Vagina (tissue), 2 donors: ENCODE results near the gene HRK.

Source experiments
- POLR2A ChIP-seq, 2 donors: fragments of 450-650 bp; IDR thresholded peaks; one replicate each; pipeline ENCODE4 v1.6.1; 2017; ENCODE audit warnings: antibody characterized with exemption in 2 of 2, mild to moderate bottlenecking in 2 of 2, moderate library complexity in 2 of 2
- TF ChIP-seq, protein P1 (sequence below), 3 experiments: fragments of 450-650 bp in 2 of 3; fragments of 200-600 bp in 1 of 3; sonication (generic) in 1 of 3; IDR thresholded peaks; one replicate each; pipeline ENCODE4 v1.5.1; 2017 to 2019; ENCODE audit warnings: antibody characterized with exemption in 3 of 3, mild to moderate bottlenecking in 2 of 3, moderate library complexity in 2 of 3

DNA sequence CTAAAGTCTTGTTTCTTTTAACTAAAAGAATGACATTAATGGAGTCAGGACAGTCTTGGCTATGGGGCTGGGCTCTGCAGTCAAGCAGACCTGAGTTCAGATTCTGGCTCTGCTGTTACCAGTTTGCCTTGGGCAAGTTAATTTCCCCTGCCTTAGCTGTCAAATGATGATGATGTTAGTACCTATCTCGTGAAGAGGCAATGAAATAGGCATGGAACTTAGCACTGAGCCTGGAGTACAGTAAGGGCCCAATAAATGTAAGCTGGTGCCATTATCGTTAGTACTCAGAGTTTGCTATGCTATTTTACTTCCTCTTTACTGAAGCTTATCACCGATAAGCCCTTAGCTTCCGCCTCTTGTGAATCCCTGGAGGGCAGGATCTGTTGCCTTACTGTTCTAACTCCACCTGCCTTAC is 38.0 kb upstream of the HRK start:
- TF ChIP-seq, protein P1, sequence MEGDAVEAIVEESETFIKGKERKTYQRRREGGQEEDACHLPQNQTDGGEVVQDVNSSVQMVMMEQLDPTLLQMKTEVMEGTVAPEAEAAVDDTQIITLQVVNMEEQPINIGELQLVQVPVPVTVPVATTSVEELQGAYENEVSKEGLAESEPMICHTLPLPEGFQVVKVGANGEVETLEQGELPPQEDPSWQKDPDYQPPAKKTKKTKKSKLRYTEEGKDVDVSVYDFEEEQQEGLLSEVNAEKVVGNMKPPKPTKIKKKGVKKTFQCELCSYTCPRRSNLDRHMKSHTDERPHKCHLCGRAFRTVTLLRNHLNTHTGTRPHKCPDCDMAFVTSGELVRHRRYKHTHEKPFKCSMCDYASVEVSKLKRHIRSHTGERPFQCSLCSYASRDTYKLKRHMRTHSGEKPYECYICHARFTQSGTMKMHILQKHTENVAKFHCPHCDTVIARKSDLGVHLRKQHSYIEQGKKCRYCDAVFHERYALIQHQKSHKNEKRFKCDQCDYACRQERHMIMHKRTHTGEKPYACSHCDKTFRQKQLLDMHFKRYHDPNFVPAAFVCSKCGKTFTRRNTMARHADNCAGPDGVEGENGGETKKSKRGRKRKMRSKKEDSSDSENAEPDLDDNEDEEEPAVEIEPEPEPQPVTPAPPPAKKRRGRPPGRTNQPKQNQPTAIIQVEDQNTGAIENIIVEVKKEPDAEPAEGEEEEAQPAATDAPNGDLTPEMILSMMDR (IDR thresholded peaks at IDR 0.05) = no peak
- TF ChIP-seq POLR2A (IDR thresholded peaks at IDR 0.05) = no peak
